HepG2 (cell line): ENCODE results near the gene NUF2. TPM values are rescaled to one million over a fixed set of nuclear protein-coding genes. Genes with fewer than 3 reads are reported as not detected.

ENCODE experiments used
- AGO2 ChIP-seq: fragments of 200-400 bp; formaldehyde crosslinking; optimal IDR thresholded peaks from 2 replicates; pipeline ENCODE3; 2017; ENCODE audit warnings: mild to moderate bottlenecking, low read depth, low read length, moderate library complexity
- EZH2 ChIP-seq: conservative IDR thresholded peaks from 2 replicates; pipeline ENCODE4 v1.6.1; 2012; ENCODE audit warnings: mild to moderate bottlenecking, low read depth, low read length, moderate library complexity
- KLF15 ChIP-seq: sonication (generic); formaldehyde crosslinking; IDR thresholded peaks from 2 replicates; pipeline ENCODE4 v1.8.1; 2023; ENCODE audit warnings: borderline replicate concordance, mild to moderate bottlenecking, inconsistent platforms, missing genetic modification reagents, mixed read lengths
- POLR2A ChIP-seq, 2 experiments: IDR thresholded peaks; 2 replicates each; pipeline ENCODE4 v1.6.1; 2011; ENCODE audit warnings: low read depth in 2 of 2, low read length in 2 of 2, mild to moderate bottlenecking in 1 of 2, moderate library complexity in 1 of 2; ENCODE audit not compliant: insufficient read depth in 1 of 2
- PRPF4 ChIP-seq: fragments of 200-400 bp; formaldehyde crosslinking; IDR thresholded peaks from 2 replicates; pipeline ENCODE4 v1.6.1; 2016; ENCODE audit warnings: low read length, low read depth; ENCODE audit not compliant: poor library complexity, severe bottlenecking
- RAD21 ChIP-seq: fragments of 450-650 bp; formaldehyde crosslinking; IDR thresholded peaks from 2 replicates; pipeline ENCODE4 v1.5.0; 2020; ENCODE audit warnings: mild to moderate bottlenecking
- TARDBP ChIP-seq: sonication (generic); formaldehyde crosslinking; IDR thresholded peaks from 2 replicates; pipeline ENCODE4 v1.8.0; 2022; ENCODE audit warnings: mild to moderate bottlenecking, missing genetic modification reagents
- TMF1 ChIP-seq: sonication (generic); formaldehyde crosslinking; IDR thresholded peaks from 2 replicates; pipeline ENCODE4 v1.8.1; 2022; ENCODE audit warnings: low read depth, missing genetic modification reagents
- ZEB1 ChIP-seq: IDR thresholded peaks from 2 replicates; pipeline ENCODE4 v1.6.1; 2012; ENCODE audit warnings: mild to moderate bottlenecking, low read depth, inconsistent platforms; ENCODE audit not compliant: insufficient replicate concordance
- ZNF296 ChIP-seq: sonication (generic); formaldehyde crosslinking; conservative IDR thresholded peaks from 2 replicates; pipeline ENCODE4 v1.5.0; 2020; ENCODE audit warnings: mild to moderate bottlenecking, missing genetic modification reagents
- ZNF33A ChIP-seq: sonication (generic); formaldehyde crosslinking; IDR thresholded peaks from 2 replicates; pipeline ENCODE4 v1.5.1; 2020; ENCODE audit warnings: missing genetic modification reagents, mild to moderate bottlenecking, moderate library complexity, borderline replicate concordance
- ZNF530 ChIP-seq: sonication (generic); formaldehyde crosslinking; IDR thresholded peaks from 2 replicates; pipeline ENCODE4 v1.5.0; 2020; ENCODE audit warnings: low read depth, mild to moderate bottlenecking, missing genetic modification reagents
- ZNF570 ChIP-seq: sonication (generic); formaldehyde crosslinking; IDR thresholded peaks from 2 replicates; pipeline ENCODE4 v1.4.0; 2020; ENCODE audit warnings: mild to moderate bottlenecking, missing genetic modification reagents, borderline replicate concordance
- polyA plus RNA-seq, 8 experiments: library from polyadenylated mRNA; depleted of rRNA in 3 of 8; stranded (reverse) in 7 of 8; unstranded in 1 of 8; fragments of >200 nt; fragmentation: Illumina TruSeq in 4 of 8; extraction: Trizol in 4 of 8; gene quantifications; 2 replicates each; pipeline versions ENCODE4 v1.2.1 to v1.2.3, GENCODE V29; 2011 to 2016; ENCODE audit warnings: low read depth in 4 of 8, missing spikeins in 1 of 8, mixed read lengths in 1 of 8; ENCODE audit not compliant: insufficient read depth in 1 of 8
- total RNA-seq, 5 experiments: library from RNA; depleted of rRNA; stranded (reverse); fragments of >200 nt; fragmentation: Illumina TruSeq; extraction: Trizol; gene quantifications; 2 replicates each; pipeline ENCODE4 v1.2.3, GENCODE V29; 2016; ENCODE audit warnings: low read depth in 1 of 5
- TF ChIP-seq, protein P1 (sequence below): IDR thresholded peaks from 2 replicates; pipeline ENCODE4 v1.6.1; 2016; ENCODE audit warnings: missing compliant biosample characterization, missing genetic modification reagents, borderline replicate concordance
- TF ChIP-seq, protein P2 (sequence below): sonication (generic); formaldehyde crosslinking; IDR thresholded peaks from 2 replicates; pipeline ENCODE4 v1.4.0; 2020; ENCODE audit warnings: missing genetic modification reagents
- TF ChIP-seq, protein P3 (sequence below): sonication (generic); formaldehyde crosslinking; IDR thresholded peaks from 2 replicates; pipeline ENCODE4 v1.4.0; 2020; ENCODE audit warnings: missing genetic modification reagents
- TF ChIP-seq, protein P4 (sequence below): sonication (generic); formaldehyde crosslinking; IDR thresholded peaks from 2 replicates; pipeline ENCODE4 v1.8.0; 2022; ENCODE audit warnings: mild to moderate bottlenecking, missing genetic modification reagents, moderate library complexity
- TF ChIP-seq, protein P5 (sequence below): sonication (generic); formaldehyde crosslinking; IDR thresholded peaks from 2 replicates; pipeline ENCODE4 v1.9.0; 2022; ENCODE audit warnings: missing genetic modification reagents, mild to moderate bottlenecking, borderline replicate concordance

The NUF2 gene
- total and polyA plus RNA-seq, 2 of the 13 experiments (the other 11 are each of a cell fraction or from before 2014, with no cell fraction given), result 26.0 to 39.4 TPM

DNA sequence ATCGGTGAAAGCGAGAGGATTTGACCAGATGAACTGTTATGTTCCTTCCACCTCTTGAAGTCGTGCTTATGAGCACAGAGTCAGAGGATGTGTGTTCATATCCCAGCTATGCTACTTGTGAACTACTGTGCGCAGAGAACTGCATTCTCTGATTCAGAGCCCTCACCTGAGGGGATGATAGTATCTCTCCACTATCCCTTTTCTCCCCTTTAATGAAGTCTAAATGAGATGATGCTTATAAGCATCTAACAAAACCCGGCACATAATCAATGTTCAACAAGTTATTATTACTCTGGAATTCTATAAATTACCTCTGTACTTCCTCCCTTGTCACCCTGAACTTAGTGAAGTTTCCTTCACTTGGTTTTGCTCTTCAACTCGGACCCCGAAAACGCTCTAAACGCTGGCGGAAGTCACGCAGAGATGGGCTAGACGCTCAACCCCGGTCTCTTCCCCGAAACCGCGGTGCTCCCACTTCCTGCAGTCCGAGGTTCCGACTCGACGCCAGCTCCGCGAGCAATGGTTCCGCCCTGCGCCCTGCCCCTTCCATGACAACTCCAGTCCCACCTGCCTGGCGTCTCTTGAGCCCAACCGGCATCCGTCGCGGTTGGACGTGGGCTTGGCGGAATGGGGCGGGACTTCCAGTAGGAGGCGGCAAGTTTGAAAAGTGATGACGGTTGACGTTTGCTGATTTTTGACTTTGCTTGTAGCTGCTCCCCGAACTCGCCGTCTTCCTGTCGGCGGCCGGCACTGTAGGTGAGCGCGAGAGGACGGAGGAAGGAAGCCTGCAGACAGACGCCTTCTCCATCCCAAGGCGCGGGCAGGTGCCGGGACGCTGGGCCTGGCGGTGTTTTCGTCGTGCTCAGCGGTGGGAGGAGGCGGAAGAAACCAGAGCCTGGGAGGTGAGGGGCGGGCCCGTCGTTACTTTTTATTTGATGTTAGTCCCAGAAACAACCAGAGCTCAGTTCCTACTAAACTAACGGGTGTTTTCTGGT lies at the start of gene NUF2 (continued):
- TF ChIP-seq, protein P1, sequence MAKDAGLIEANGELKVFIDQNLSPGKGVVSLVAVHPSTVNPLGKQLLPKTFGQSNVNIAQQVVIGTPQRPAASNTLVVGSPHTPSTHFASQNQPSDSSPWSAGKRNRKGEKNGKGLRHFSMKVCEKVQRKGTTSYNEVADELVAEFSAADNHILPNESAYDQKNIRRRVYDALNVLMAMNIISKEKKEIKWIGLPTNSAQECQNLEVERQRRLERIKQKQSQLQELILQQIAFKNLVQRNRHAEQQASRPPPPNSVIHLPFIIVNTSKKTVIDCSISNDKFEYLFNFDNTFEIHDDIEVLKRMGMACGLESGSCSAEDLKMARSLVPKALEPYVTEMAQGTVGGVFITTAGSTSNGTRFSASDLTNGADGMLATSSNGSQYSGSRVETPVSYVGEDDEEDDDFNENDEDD (CRISPR knock-in tag), result peak; percentile 100
- TF ChIP-seq PRPF4 (no peak), TARDBP (CRISPR knock-in tag) (peak; percentile 100), EZH2 (no peak), ZEB1 (no peak), AGO2 (no peak), TMF1 (CRISPR knock-in tag) (peak; percentile 98), KLF15 (CRISPR knock-in tag) (peak; percentile 88; the same call in 1 of the 2 replicates), ZNF570 (CRISPR knock-in tag) (no peak), ZNF296 (no peak), POLR2A (IDR thresholded peaks at IDR 0.05; ENCODE audit: insufficient read depth in 1 of 2, low read depth in 2 of 2, low read length in 2 of 2) (peak; percentile 74 to 82; a peak in 3 of 4 replicates), ZNF530 (CRISPR knock-in tag) (no peak), ZNF33A (CRISPR knock-in tag) (peak; percentile 96; the same call in 1 of the 2 replicates), RAD21 (CRISPR knock-in tag) (peak; percentile 44; the same call in 1 of the 2 replicates)
- TF ChIP-seq, protein P2, sequence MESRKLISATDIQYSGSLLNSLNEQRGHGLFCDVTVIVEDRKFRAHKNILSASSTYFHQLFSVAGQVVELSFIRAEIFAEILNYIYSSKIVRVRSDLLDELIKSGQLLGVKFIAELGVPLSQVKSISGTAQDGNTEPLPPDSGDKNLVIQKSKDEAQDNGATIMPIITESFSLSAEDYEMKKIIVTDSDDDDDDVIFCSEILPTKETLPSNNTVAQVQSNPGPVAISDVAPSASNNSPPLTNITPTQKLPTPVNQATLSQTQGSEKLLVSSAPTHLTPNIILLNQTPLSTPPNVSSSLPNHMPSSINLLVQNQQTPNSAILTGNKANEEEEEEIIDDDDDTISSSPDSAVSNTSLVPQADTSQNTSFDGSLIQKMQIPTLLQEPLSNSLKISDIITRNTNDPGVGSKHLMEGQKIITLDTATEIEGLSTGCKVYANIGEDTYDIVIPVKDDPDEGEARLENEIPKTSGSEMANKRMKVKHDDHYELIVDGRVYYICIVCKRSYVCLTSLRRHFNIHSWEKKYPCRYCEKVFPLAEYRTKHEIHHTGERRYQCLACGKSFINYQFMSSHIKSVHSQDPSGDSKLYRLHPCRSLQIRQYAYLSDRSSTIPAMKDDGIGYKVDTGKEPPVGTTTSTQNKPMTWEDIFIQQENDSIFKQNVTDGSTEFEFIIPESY (CRISPR knock-in tag), result peak; percentile 85
- TF ChIP-seq, protein P3, sequence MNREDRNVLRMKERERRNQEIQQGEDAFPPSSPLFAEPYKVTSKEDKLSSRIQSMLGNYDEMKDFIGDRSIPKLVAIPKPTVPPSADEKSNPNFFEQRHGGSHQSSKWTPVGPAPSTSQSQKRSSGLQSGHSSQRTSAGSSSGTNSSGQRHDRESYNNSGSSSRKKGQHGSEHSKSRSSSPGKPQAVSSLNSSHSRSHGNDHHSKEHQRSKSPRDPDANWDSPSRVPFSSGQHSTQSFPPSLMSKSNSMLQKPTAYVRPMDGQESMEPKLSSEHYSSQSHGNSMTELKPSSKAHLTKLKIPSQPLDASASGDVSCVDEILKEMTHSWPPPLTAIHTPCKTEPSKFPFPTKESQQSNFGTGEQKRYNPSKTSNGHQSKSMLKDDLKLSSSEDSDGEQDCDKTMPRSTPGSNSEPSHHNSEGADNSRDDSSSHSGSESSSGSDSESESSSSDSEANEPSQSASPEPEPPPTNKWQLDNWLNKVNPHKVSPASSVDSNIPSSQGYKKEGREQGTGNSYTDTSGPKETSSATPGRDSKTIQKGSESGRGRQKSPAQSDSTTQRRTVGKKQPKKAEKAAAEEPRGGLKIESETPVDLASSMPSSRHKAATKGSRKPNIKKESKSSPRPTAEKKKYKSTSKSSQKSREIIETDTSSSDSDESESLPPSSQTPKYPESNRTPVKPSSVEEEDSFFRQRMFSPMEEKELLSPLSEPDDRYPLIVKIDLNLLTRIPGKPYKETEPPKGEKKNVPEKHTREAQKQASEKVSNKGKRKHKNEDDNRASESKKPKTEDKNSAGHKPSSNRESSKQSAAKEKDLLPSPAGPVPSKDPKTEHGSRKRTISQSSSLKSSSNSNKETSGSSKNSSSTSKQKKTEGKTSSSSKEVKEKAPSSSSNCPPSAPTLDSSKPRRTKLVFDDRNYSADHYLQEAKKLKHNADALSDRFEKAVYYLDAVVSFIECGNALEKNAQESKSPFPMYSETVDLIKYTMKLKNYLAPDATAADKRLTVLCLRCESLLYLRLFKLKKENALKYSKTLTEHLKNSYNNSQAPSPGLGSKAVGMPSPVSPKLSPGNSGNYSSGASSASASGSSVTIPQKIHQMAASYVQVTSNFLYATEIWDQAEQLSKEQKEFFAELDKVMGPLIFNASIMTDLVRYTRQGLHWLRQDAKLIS (CRISPR knock-in tag), result no peak
- TF ChIP-seq, protein P4, sequence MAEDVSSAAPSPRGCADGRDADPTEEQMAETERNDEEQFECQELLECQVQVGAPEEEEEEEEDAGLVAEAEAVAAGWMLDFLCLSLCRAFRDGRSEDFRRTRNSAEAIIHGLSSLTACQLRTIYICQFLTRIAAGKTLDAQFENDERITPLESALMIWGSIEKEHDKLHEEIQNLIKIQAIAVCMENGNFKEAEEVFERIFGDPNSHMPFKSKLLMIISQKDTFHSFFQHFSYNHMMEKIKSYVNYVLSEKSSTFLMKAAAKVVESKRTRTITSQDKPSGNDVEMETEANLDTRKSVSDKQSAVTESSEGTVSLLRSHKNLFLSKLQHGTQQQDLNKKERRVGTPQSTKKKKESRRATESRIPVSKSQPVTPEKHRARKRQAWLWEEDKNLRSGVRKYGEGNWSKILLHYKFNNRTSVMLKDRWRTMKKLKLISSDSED (CRISPR knock-in tag), result no peak
- TF ChIP-seq, protein P5, sequence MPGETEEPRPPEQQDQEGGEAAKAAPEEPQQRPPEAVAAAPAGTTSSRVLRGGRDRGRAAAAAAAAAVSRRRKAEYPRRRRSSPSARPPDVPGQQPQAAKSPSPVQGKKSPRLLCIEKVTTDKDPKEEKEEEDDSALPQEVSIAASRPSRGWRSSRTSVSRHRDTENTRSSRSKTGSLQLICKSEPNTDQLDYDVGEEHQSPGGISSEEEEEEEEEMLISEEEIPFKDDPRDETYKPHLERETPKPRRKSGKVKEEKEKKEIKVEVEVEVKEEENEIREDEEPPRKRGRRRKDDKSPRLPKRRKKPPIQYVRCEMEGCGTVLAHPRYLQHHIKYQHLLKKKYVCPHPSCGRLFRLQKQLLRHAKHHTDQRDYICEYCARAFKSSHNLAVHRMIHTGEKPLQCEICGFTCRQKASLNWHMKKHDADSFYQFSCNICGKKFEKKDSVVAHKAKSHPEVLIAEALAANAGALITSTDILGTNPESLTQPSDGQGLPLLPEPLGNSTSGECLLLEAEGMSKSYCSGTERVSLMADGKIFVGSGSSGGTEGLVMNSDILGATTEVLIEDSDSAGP (CRISPR knock-in tag), result peak; percentile 98
